ENCODE results near the gene CTSA.

DNA sequence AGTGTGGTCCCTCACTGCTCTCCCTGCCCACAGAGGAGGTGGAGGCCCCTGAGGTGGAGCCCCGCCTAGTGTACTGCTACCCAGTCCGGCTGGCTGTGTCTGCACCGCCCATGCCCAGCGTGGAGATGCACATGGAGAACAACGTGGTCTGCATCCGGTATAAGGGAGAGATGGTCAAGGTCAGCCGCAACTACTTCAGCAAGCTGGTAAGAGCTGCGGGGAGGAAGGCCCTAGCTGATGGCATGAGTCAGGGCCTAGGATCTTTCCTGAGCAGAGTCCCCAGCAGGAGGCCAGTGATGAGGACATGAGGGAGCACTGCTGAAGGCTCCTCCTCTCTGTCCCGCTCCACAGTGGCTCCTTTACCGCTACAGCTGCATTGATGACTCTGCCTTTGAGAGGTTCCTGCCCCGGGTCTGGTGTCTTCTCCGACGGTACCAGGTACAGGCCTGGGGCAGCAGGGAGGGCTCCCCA, 54.6 kb downstream of the CTSA start:
- TF ChIP-seq CTCF (conservative IDR thresholded peaks at IDR 0.05 in 1 of 2, IDR thresholded peaks at IDR 0.05 in 1 of 2; ENCODE audit: extremely low read depth in 1 of 2, insufficient read depth in 1 of 2, low read depth in 1 of 2, low read length in 2 of 2) (no peak), EZH2 (IDR thresholded peaks at IDR 0.05; ENCODE audit: borderline replicate concordance, low read length) (no peak)

All from mammary epithelial cell (primary cell).